GM21515 (cell line): ENCODE results near the gene MPZL1.
A peak's percentile ranks its signal among the peaks of the same experiment; 100 is the strongest.
"Not testable (repeated sequence)": the region's sequence is repeated elsewhere in the genome, so short reads cannot be mapped to it uniquely, and the experiment has no call there.

ENCODE experiments used
- ATAC-seq: cut with Tn5 transposase; IDR thresholded peaks from one replicate; pipeline ENCODE4 v1.9.1; 2021; ENCODE audit not compliant: unreplicated experiment

Gene MPZL1

GRCh38 chr1:167806235-167806634, 84.5 kb downstream of the MPZL1 start:
- ATAC-seq = not testable (repeated sequence)

GRCh38 chr1:167806676-167807075, 84.9 kb downstream of the MPZL1 start:
- not testable (repeated sequence) for ATAC-seq

GRCh38 chr1:167808104-167808503, 86.3 kb downstream of the MPZL1 start:
- no peak for ATAC-seq

- ATAC-seq = no peak
Observed at GRCh38 chr1:167808690-167809089, 86.9 kb downstream of the MPZL1 start.

GRCh38 chr1:167812972-167813371, 91.2 kb downstream of the MPZL1 start:
- ATAC-seq = no peak

GRCh38 chr1:167815650-167816049, 93.9 kb downstream of the MPZL1 start:
- ATAC-seq = no peak

- peak; percentile 63 for ATAC-seq
Observed at GRCh38 chr1:167819849-167820683, 98.3 kb downstream of the MPZL1 start.

- no peak for ATAC-seq
Observed at GRCh38 chr1:167820684-167821355, 99.0 kb downstream of the MPZL1 start.

GRCh38 chr1:167821356-167821685, 99.5 kb downstream of the MPZL1 start:
- no peak for ATAC-seq

- no peak for ATAC-seq
Observed at GRCh38 chr1:167821969-167822685, 100.3 kb downstream of the MPZL1 start.

GRCh38 chr1:167824163-167824794, 102.5 kb downstream of the MPZL1 start:
- no peak for ATAC-seq

- no peak for ATAC-seq
Observed at GRCh38 chr1:167825419-167826079, 103.8 kb downstream of the MPZL1 start.

- no peak for ATAC-seq
Observed at GRCh38 chr1:167826127-167826526, 104.3 kb downstream of the MPZL1 start.

GRCh38 chr1:167829868-167830267, 108.1 kb downstream of the MPZL1 start:
- no peak for ATAC-seq

- ATAC-seq = not testable (repeated sequence)
Observed at GRCh38 chr1:167830668-167831067, 108.9 kb downstream of the MPZL1 start.

GRCh38 chr1:167832693-167833092, 110.9 kb downstream of the MPZL1 start:
- ATAC-seq = no peak

- ATAC-seq = no peak
Observed at GRCh38 chr1:167833904-167834303, 112.1 kb downstream of the MPZL1 start.

- ATAC-seq = no peak
Observed at GRCh38 chr1:167836197-167836596, 114.4 kb downstream of the MPZL1 start.

GRCh38 chr1:167837326-167837725, 115.5 kb downstream of the MPZL1 start:
- no peak for ATAC-seq

- no peak for ATAC-seq
Observed at GRCh38 chr1:167839009-167839408, 117.2 kb downstream of the MPZL1 start.
